Stimulated activated CD8-positive, alpha-beta memory T cell treated with anti-CD3 and anti-CD28 coated beads, Interleukin-12 subunit alpha, Interleukin-12 subunit beta, amount 100 ng/mL, for 24 hours (primary cell): ENCODE measurements around the gene ABLIM2.

Source experiments
- DNase-seq: peaks from one replicate; pipeline ENCODE4 v3.0.0-alpha.2; 2020; ENCODE audit errors: extremely low read depth

ABLIM2 gene

DNA sequence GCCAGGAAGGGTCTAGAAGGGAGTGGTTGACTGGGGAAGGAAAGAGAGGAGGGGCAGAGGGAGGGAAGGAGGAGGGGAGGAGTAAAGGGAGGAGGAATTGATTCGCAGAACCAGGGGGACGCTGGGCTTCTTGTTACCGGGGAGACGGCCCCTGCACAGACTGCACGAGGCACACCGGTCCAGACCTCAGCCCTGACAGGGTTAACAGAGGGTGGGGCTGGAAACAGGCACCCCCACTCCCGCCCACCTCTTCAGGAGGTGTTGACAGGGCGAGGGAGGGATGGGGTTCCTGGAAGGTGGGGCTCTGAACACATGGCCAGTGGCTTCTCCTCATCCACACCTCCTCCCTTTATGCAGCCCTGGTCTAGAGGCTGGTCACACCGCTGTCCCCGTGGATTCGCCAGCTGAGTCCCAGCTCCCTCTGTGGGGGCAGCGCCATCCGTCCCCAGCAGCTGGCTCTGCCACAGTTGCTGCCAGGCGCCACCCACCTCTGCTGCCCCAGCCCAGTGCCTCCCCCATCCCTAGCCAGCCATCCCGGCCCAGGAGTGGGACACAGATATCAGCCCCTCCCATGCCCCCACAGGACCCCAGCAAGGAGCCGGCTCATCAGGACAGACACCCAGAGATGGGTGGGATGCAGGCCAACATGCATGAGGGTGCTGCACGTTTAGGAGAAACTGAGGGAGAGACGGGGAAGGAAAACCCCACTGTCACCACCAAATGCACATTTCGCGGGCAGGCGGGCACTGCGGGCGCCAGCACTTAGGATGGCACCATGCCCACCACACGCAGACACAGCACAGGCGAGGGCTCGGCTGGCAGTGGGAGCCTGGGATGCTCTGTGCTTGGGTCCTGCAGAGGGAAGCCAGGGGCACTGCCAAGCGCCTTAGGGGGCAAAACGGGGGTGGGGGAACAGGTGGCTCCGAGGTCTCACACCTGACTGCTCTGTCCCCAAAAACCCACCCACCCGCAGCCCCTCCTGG, 87.6 kb downstream of the ABLIM2 start:
- no peak for DNase-seq

GRCh38 chr4:8069102-8069752, 89.4 kb downstream of the ABLIM2 start:
- no peak for DNase-seq

DNA sequence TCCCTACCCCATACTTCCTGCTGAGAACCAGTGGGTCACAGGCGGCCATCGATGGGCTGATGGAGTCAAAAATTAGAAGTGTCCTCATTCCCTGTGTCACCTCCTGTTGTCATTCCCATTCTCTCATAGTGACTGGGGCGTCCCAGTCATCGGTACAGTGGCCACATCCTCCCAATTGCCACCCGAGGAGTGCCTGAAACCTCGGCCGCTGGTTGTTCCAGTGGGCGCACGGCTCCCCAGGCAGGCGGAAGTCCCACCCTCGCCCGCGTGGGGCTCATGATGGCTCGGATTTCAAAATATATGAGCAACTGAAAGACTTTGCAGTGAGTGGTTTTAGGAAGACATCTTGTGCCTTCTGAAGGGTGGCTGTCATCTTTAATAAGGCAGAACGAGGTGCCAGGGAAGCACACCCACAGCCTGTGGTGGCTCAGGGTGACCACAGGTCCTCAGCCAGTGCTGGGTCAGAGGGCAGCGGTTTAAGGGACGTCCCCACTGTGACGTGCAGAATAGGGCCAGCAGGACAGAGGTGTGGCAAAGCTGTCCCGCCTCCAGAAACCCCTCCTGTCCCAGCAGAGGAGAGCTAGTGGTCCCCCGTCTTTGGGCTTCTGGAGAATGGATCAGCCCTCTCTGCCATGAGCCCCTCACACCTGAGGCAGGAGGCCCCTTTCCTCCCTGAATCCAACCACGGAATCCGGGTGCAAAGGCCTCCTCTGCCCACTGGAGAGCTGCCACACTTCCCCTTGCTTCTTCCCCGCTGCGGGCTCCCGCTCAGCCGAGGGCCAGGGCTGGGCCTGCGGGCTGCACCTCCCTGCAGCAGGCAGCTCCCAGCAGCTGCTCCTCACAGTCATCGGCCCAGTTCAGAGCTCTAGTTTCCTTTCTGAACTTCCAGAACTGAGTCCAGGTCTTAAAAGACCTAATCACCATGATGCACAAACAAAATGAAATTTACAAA, 90.4 kb downstream of the ABLIM2 start:
- no peak for DNase-seq

DNA sequence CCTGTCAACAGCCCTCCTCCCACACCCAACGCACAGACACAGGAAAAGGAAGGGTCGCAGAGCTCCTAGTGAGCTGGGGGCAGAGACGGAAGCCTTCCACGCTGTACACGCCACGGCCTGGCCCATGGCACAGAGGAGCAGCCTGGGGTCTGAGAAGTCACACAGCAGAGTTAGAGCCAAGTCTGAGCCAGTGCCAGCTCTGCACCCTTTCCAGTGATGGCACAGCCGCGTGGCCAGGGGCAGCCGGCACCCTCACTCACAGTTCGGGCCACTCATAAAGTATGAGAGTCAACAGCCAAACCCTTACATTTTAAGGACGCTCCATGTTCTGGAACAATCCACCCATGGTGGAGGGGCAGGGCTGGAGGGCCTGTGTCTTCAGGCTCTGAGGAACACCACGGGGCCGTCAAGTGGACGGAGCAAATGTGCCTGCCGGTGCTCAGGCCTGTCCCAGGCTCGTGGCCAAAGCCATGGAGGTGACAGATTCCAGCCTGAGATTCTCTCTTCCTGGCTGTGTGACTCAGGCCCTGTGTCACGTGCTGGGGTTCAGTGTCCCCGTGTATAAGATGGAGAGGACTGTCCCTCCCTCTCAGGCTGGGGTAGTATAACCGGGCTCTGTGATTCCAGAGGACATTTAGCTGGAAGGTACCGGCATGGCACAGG, 91.2 kb downstream of the ABLIM2 start:
- DNase-seq: no peak

GRCh38 chr4:8066336-8066931, 92.2 kb downstream of the ABLIM2 start:
- DNase-seq: no peak

DNA sequence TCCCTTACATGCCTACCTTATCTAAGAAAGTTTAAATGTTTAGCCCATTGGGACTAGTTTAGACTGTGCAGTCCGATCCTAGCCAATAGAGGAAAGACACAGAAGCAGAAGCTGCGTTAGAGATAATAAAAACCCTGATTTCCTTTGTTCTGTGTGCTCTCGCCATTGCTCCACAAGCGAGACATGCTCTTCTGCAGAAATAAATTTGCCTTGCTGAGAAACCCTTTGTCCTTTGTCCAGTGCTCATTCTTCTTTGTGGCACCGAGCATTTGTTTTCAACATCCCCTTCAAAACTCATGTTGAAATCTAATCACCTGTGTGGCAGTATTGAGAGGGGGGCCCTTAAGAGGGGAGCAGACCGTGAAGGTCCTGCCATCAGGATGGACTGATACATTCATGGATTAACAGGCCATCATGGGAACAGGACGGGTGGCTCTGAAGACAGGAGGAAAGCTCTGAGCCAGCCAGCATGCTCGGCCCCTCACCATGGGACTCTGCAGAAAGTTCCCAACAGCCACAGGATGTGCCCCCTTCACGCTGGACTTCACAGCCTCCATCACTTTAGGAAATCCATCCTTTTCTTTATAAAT, 94.5 kb downstream of the ABLIM2 start:
- DNase-seq: no peak

DNA sequence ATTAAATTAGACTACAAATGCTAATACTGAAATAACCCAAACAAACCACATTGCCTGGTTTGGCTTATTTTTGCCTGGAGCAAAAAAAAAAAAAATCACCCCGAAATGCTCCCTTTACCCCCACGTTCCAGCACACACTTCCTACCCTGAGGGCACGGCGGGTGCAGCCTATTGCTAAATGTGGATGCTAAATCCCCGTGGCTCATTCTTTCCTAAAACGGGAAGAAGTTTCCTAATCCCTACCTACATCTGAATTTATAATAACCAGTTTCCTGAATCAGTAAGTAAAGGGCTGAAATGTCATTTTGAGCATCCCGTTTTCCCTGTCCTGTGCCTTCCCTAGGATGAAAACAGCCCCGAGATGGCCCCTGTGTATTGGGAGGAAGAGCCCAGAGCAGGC, 97.0 kb downstream of the ABLIM2 start:
- DNase-seq: no peak

- no peak for DNase-seq
Measured at GRCh38 chr4:8061145-8061544, 97.5 kb downstream of the ABLIM2 start.

- DNase-seq: no peak
Measured at GRCh38 chr4:8060632-8061031, 98.0 kb downstream of the ABLIM2 start.

GRCh38 chr4:8058031-8058479, 100.6 kb downstream of the ABLIM2 start:
- DNase-seq: no peak

- DNase-seq: no peak
Measured at GRCh38 chr4:8055206-8055605, 103.4 kb downstream of the ABLIM2 start.

DNA sequence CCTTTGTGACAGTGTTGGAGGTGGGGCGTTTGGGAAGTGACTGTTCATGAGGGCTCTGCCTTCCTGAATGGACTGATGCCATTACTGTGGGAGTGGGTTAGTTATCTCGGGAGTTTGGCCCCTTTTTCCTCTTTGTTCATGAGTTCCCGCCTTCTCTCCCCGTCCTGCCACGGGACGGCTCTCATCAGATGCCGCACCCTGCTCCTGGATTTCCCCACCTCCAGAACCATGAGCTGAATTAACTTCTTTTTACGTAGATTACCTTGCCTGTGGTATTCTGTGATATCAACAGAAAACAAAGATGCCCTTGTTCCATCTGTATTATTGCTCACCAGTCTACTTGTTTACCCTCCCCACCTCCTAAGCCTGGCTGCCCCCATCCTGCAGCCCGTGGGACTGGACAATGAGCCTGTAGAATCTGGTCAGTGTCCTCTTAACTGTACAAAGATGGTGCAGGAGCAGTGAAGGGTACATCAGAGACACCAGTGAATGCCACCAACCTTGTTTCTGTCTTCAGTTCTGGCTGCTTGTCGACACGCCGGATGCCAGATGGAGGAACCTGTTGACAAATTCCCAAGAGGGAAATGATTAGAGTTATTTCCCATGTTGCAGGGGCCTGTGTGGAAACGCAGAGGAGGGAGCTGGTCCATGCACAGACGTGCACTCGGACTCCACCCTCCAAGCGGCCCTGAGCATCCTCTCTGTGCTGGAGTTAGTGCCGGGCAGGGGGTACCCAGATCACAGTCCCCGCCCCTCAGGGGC, 104.7 kb downstream of the ABLIM2 start:
- DNase-seq: no peak

DNA sequence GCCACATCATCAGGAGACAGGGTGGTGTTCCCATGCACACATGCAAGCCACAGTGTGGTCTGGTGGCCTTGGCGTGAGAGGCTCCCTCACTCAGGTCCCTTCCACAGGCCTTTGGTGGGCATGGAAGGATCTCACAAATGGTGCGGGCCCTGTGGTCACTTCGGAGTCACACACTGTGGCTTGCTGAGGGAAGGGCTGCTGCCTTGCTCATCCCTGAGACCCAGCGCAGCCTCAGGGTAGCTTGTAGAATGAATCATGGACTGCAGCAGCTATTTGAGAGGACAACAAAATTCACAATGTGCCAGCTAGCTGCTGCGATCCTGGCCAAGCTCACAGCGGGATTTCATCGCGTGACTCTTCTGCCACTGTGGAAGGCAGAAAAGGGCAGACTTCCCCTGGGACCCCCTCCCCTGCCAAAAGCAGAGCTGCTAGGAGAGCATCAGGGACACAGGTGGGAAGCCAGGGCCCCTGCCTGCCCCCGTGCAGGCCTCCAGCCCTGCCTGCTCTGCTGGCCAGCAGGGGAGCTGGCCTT, 106.4 kb downstream of the ABLIM2 start:
- DNase-seq: no peak

- DNase-seq: no peak
Measured at GRCh38 chr4:8051644-8052043, 107.0 kb downstream of the ABLIM2 start.

- no peak for DNase-seq
Measured at GRCh38 chr4:8050555-8051206, 107.9 kb downstream of the ABLIM2 start.

- no peak for DNase-seq
Measured at GRCh38 chr4:8050180-8050554, 108.4 kb downstream of the ABLIM2 start.

GRCh38 chr4:8048856-8049676, 109.5 kb downstream of the ABLIM2 start:
- no peak for DNase-seq
